Measurements from ENCODE around the gene TANC2.
"Not testable (repeated sequence)": the region's sequence is repeated elsewhere in the genome, so short reads cannot be mapped to it uniquely, and the experiment has no call there.

Gene TANC2

GRCh38 chr17:62965174-62965685, 805 bp upstream of the TANC2 start:
- no peak for DNase-seq

DNA sequence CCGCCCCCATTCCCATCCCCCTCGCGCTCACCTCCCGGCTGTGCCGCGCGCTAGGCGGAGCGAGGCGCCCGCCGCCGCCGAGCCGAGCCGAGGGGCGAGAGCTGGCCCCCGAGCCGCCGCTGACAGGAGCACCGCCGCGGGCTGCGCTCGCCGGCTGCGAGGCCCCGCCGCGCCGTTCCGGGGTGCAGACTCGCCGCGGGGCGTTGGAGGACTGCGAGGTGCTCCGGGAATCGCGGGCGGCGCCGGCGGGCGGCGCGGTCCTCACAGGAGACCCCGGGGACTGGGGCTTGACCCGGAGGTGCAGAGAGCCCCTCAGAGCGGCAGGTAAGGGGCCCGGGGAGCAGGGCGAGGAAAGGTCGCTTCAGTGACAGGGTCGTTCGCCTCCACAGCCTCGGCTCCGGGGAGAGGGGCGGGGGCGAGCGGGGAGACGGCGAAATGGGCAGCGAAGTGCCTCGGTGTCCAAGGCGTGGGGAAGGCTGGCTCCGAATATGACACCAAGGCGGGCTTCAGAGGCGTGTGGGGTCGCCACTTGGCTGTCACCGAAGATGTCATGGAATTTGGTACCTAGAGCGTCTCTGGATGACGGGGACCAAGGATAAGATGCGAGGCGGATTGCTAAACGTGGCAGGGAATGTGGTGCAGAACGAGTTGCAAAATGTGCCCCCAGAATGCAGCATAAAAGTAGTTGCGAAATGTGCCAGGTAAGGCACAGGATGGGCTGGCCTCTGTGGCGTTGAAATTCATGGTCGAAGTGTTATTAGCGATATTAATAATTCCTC, 580 bp downstream of the TANC2 start:
- peak; percentile 78 for DNase-seq

GRCh38 chr17:62967205-62967529, 1.1 kb downstream of the TANC2 start:
- no peak for DNase-seq

DNA sequence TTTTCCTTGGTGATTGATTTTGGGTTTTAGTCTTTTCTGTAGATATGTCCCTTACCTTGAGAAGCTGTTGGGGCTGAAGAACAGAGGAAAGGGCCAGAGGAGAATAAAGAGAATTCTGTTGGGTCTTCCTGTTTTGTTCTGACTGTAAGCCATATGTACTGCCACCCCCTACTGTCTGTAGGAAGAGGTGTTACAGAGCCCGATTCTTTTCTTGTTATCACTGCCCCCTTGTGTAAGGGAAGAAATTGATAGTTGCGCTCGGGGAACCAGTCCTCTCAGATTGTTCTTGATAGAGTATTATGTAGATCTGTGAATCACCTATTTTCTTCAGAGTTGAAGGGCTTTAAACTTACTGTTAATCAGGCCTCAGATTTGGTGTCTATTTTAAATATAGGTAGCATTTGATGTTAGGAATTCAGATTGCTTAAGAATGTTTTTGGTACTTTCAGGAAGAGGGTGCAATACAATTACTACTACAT, 2.4 kb downstream of the TANC2 start:
- DNase-seq: peak; percentile 91

DNA sequence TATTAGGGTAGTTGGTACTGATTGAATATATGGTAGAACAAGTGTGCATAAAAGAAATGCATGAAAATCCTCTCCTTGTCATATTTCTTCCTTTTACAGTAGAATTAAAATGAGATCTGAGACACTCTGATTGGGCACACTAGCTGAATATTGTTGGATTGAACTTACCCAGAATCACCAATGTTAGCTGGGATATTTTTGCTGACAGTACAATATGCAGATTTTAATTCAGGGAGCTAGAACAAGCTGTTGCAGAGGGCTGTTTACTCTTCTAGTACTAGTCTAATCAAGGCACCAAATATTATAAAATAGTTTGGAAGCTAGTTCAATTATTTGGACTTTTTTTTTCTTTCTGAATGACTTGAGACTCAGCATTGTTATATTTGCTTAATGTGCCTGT, 4.6 kb downstream of the TANC2 start:
- no peak for DNase-seq

DNA sequence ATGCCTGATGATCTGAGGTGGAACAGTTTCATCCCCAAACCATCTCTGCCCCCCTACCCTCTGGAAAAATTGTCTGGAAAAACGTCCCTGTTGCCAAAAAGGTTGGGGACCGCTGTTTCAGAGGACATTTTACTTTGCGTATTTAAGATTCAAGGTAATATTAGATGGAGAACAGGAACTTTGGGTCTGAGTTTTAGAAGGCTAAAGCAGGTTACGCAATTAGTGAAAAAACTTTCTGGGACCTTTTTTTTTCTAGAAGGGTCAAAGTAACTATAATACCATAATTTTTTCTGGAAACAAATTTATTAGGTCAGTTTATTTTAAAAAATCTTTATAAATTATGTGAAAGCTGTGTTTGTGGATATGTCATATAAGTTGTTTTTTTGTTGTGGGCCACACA, 5.8 kb downstream of the TANC2 start:
- DNase-seq: no peak

- no peak for DNase-seq
Measured at GRCh38 chr17:62974788-62975187, 8.8 kb downstream of the TANC2 start.

GRCh38 chr17:62975206-62975605, 9.2 kb downstream of the TANC2 start:
- DNase-seq: no peak

DNA sequence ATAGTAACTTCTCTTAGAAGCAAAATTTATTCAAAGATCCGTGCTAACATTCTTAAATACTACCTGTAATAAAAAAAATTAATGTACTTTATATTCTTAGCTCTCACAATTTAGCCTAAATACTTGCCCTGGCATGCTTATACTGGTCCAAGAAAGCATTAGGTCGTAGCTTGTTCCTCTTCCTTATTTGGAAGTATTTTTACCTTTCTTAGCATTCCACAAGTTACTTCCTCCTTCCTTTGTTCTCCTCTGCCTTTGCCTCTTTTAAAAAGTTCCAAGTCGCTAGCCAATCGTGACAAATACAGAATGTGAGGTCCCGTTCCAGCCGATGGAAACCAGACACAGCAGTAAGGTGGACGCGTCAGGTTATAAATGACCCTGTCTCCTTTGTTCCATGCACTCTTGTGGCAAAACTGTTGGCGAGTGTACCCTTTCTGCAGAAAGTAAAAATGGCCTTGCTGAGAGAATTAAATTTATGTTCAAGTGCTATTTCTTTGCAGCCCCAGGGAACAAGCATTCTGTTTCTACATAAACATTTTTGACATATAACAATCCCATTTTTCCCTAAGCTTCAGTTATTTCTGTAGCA, 10.7 kb downstream of the TANC2 start:
- DNase-seq: not testable (repeated sequence)

GRCh38 chr17:62980842-62981241, 14.8 kb downstream of the TANC2 start:
- DNase-seq: no peak

DNA sequence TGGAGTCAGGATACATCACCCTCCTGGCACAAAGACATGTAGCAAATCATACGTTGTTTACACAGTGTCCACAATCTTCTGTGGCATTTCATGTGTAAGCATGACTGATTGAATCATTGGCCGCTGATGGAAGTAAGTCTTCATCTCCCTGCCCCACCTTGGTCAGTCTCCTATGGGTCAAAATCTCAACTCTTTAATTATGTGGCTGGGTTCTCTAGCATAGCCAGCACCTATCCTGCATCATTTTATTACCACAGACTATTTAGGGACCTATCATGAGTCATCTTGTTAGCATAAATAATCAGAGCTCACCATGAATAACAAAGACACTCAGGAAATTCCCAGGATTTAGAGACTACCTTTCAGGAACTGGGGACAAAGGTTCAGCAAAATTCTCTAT, 15.9 kb downstream of the TANC2 start:
- no peak for DNase-seq

DNA sequence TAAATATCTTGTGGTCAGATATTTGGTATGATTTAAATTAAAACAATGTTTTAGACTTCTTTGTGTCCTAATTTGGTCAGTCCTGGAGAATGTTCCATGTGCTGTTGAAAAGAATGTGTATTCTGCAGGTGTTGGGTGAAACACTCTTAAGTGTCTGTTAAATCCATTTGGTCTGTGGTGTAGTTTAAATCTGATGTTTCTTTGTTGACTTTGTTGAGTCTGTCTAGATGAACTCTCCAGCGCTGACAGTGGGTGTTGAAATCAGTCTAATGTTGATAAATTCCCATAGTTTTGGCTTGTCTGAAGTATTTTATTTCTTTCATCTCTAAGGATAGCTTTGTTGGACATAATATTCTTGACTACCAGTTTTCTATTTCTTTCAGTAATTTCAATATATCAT, 18.8 kb downstream of the TANC2 start:
- no peak for DNase-seq

- no peak for DNase-seq
Measured at GRCh38 chr17:62986549-62986948, 20.5 kb downstream of the TANC2 start.

DNA sequence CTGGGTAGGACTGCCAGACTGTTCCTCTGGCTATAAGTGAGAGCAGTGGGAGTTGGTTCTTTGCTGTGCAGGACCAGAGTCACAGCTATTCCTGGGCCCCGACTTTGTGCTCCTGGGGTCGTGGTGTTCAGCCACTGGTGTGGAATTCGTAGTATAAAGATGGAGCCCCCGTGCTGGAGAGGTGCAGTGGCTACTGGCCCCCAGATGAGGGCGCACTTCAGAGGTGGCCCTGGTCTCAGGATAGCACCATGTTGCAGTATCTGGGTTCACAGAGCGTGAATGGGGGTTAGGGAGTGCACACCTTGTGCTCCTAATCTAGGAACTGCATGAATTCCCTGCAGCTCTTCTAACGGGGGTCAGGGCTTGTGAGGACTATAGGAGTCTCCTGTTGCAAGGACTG, 21.1 kb downstream of the TANC2 start:
- DNase-seq: no peak

- DNase-seq: no peak
Measured at GRCh38 chr17:62989501-62989900, 23.5 kb downstream of the TANC2 start.

DNA sequence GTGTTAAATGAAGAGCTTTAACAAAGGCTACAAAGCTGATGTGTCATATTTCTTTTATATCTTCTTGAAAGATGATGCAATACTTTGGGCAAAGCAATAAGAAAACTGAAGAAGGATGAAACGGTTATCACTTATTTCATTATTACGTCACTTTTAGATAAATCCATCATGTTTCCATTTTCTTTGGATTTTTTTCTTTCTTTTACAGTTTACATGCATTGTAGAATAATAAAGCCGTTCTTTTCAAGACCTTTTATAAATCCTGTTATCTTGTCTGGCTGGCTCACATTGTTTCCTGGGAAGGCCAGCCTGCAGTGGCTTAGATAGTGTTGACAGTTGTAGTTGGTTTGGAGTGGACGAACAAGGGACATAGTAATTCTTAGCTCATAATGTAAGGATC, 28.9 kb downstream of the TANC2 start:
- no peak for DNase-seq

GRCh38 chr17:62995377-62995885, 29.4 kb downstream of the TANC2 start:
- DNase-seq: peak; percentile 11

DNA sequence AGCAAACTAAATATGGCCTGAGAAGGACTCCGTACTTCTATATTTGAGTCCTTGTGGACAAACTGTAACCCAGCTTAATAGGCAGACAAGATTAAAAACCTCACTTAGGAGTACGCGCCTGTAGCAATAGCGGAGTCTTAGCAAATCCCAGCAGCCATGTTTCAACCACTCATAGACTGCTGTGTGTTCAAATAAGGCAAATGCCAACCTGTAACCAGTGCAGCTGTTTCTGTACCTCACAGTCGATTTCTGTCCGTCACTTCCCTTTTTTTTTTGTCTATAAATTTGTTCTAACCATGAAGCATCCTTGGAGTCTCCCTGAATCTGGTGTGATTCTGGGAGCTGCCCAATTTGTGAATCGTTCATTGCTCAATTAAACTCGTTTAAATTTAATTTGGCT, 30.2 kb downstream of the TANC2 start:
- no peak for DNase-seq

DNA sequence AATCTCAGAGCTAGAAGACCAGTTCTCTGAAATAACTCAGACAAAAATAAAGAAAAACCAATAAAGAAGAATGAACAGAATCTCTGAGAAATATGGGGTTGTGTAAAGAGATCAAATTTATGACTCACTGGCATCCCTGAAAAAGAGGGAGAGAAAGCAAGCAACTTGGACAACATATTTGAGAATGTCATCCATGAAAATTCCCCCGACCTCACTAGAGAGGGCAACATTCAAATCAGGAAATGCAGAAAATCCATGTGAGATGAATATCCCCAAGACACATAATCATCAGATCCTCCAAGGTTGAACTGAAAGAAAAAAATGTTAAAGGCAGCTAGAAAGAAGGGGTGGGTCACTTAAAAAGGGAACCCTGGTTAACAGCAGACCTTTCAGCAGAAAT, 32.1 kb downstream of the TANC2 start:
- no peak for DNase-seq

- DNase-seq: no peak
Measured at GRCh38 chr17:62998665-62999393, 32.8 kb downstream of the TANC2 start.

GRCh38 chr17:62999736-63000135, 33.7 kb downstream of the TANC2 start:
- no peak for DNase-seq

DNA sequence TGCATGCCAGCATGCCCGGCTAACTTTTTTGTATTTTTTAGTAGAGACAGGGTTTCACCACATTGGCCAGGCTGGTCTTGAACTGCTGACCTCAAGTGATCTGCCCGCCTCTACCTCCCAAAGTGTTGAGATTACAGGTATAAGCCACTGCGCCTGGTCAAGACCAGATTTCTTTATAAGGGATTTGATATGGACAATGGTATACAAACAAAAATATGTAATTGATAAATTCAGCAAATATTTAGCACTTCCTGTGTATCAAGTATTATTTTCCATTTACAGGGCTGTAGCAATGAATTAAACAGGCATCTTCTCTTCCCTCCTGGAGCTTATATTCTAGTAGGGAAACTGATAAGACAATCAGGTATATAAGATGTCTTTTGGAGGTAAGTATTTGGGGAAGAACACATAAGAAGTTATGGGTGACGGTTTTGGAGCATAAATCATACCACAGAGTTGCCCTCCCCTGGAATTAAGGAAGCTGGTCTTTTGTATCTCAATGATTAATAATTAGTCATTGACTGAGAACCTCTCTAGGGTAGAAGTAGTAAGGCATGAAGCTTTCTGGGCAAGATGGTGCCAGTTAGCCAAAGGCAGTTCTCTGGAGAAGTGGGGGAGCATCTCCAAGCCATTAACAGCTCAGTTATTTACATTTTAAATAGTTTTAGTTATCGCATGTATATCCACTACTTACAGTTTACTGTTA, 35.8 kb downstream of the TANC2 start:
- no peak for DNase-seq

DNA sequence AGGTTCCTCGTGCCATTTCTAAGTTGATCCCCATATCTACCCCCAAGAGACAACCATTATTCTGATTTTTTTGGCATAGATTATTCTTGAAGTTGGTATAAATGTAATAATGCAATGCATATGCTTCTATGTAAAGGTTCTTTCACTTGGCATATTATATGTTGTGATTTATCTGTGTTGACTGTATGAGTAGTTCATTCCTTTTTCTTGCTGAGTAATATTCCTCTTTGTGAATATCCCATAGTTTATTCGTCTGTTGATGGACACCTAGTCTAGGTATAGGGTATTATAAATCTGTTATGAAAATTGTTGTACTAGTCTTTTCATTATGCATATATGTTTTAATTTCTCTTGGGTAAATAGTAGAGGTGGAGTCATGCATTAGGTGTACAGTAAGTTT, 36.6 kb downstream of the TANC2 start:
- DNase-seq: no peak

Data from NCI-H1092 treated with DMSO at 0.1 percent for 48 hours (cell line).